CD14-positive monocyte (primary cell): ENCODE measurements around the gene TCF25. TPM values are rescaled to one million over a fixed set of nuclear protein-coding genes. Genes with fewer than 3 reads are reported as not detected.

ENCODE experiments used
- DNase-seq, 3 donors: peaks; one replicate each; pipeline ENCODE4 v3.0.0-alpha.2; 2011 to 2022
- H2AFZ ChIP-seq: 2 replicates; pipeline ENCODE4 v1.6.0; 2012; ENCODE audit warnings: mild to moderate bottlenecking, low read depth, low read length, inconsistent platforms; ENCODE audit not compliant: insufficient read depth, poor library complexity, severe bottlenecking
- H3K27ac ChIP-seq, 2 donors: 1 replicate in 1 of 2; 2 replicates in 1 of 2; pipeline ENCODE4 v1.5.1; 2012 to 2013; ENCODE audit warnings: low read length in 2 of 2, control low read depth in 1 of 2, inconsistent platforms in 1 of 2, low read depth in 1 of 2, mild to moderate bottlenecking in 1 of 2
- H3K27me3 ChIP-seq, 2 donors: one replicate each; pipeline versions ENCODE4 v1.6.0 to v1.6.1; 2011 to 2013; ENCODE audit warnings: low read length in 2 of 2; ENCODE audit not compliant: control insufficient read depth in 2 of 2, insufficient read depth in 2 of 2
- H3K36me3 ChIP-seq, 2 donors: replicated peaks in 1 of 2; 1 replicate in 1 of 2; 2 replicates in 1 of 2; pipeline versions ENCODE4 v1.5.1 to v1.6.1; 2012 to 2013; ENCODE audit warnings: low read length in 2 of 2, control low read depth in 1 of 2, inconsistent platforms in 1 of 2, mild to moderate bottlenecking in 1 of 2; ENCODE audit not compliant: insufficient read depth in 2 of 2, control insufficient read depth in 1 of 2
- H3K4me1 ChIP-seq, 2 donors: 1 replicate in 1 of 2; 2 replicates in 1 of 2; pipeline versions ENCODE4 v1.5.1 to v1.6.1; 2012 to 2013; ENCODE audit warnings: low read length in 2 of 2, control low read depth in 1 of 2, inconsistent platforms in 1 of 2, mild to moderate bottlenecking in 1 of 2, moderate library complexity in 1 of 2; ENCODE audit not compliant: insufficient read depth in 2 of 2, control insufficient read depth in 1 of 2
- H3K4me2 ChIP-seq: replicated peaks from 2 replicates; pipeline ENCODE3; 2012; ENCODE audit warnings: low read length, moderate library complexity, mild to moderate bottlenecking; ENCODE audit not compliant: poor library complexity, severe bottlenecking; ENCODE audit errors: extremely low read depth
- H3K4me3 ChIP-seq, 3 experiments: fragments of 200-600 bp in 1 of 3; sonication (generic) in 1 of 3; replicated peaks in 1 of 3; 1 replicate in 2 of 3; 2 replicates in 1 of 3; pipeline ENCODE4 v1.5.1; 2011 to 2013; ENCODE audit warnings: low read length in 3 of 3, mild to moderate bottlenecking in 3 of 3, control low read depth in 2 of 3, low read depth in 2 of 3, inconsistent platforms in 1 of 3, moderate library complexity in 1 of 3
- H3K79me2 ChIP-seq: 2 replicates; pipeline ENCODE4 v1.6.0; 2012; ENCODE audit warnings: mild to moderate bottlenecking, control low read depth, inconsistent platforms, low read length, moderate library complexity; ENCODE audit not compliant: insufficient read depth
- H3K9ac ChIP-seq: 2 replicates; pipeline ENCODE4 v1.6.0; 2017; ENCODE audit warnings: low read length, mild to moderate bottlenecking; ENCODE audit not compliant: insufficient read depth, poor library complexity, severe bottlenecking
- H3K9me3 ChIP-seq, 2 donors: replicated peaks in 1 of 2; 1 replicate in 1 of 2; 2 replicates in 1 of 2; pipeline versions ENCODE4 v1.5.1 to v1.6.1; 2012 to 2013; ENCODE audit warnings: low read length in 2 of 2, control low read depth in 1 of 2; ENCODE audit not compliant: control insufficient read depth in 1 of 2, insufficient read depth in 1 of 2
- H4K20me1 ChIP-seq: 2 replicates; pipeline ENCODE4 v1.6.0; 2012; ENCODE audit warnings: mild to moderate bottlenecking, low read length, control low read depth, moderate library complexity; ENCODE audit not compliant: insufficient read depth
- H3K27ac Mint-ChIP-seq, 7 donors: one replicate each; pipeline ENCODE4 v1.8.0; 2020; ENCODE audit warnings: mild to moderate bottlenecking in 7 of 7, mixed read lengths in 7 of 7, moderate library complexity in 6 of 7, inconsistent platforms in 2 of 7
- H3K27me3 Mint-ChIP-seq, 3 donors: one replicate each; pipeline ENCODE4 v1.8.0; 2021 to 2022; ENCODE audit warnings: low read depth in 3 of 3, mild to moderate bottlenecking in 3 of 3, mixed read lengths in 3 of 3, moderate library complexity in 3 of 3, inconsistent platforms in 1 of 3
- H3K36me3 Mint-ChIP-seq, 2 donors: one replicate each; pipeline ENCODE4 v1.8.0; 2020; ENCODE audit warnings: mixed read lengths in 2 of 2, inconsistent platforms in 1 of 2, mild to moderate bottlenecking in 1 of 2
- H3K4me1 Mint-ChIP-seq: one replicate; pipeline ENCODE4 v1.8.0; 2020; ENCODE audit warnings: mild to moderate bottlenecking, mixed read lengths
- H3K4me3 Mint-ChIP-seq, 2 donors: one replicate each; pipeline ENCODE4 v1.8.0; 2020; ENCODE audit warnings: mild to moderate bottlenecking in 2 of 2, mixed read lengths in 2 of 2, moderate library complexity in 1 of 2
- H3K9me3 Mint-ChIP-seq, 7 donors: one replicate each; pipeline ENCODE4 v1.8.0; 2020 to 2022; ENCODE audit warnings: mixed read lengths in 7 of 7, mild to moderate bottlenecking in 6 of 7, moderate library complexity in 6 of 7, inconsistent platforms in 2 of 7
- WGBS: methylation state at CpG from one replicate; pipeline ENCODE4 v1.1.5; 2013; ENCODE audit warnings: missing lambda C conversion rate; ENCODE audit not compliant: insufficient coverage; 5-methylcytosine and 5-hydroxymethylcytosine counted together
- intact Hi-C, 2 donors: fragments of 100-400 bp; cut with micrococcal nuclease; formaldehyde crosslinking; loops; one replicate each; pipeline versions ENCODE4 v1.15.0 to v1.15.1; 2023
- polyA plus RNA-seq, 3 donors: library from polyadenylated mRNA; depleted of rRNA in 1 of 3; unstranded in 2 of 3; stranded (reverse) in 1 of 3; fragments of 300-500 nt in 2 of 3; fragments of >200 nt in 1 of 3; fragmentation: Illumina TruSeq in 2 of 3; gene quantifications; 1 replicate in 2 of 3; 2 replicates in 1 of 3; pipeline ENCODE4 v1.2.3, GENCODE V29; 2012 to 2021
- TF ChIP-seq, protein P1 (sequence below): fragments of 200-600 bp; IDR thresholded peaks from one replicate; pipeline ENCODE4 v1.8.0; 2022; ENCODE audit warnings: antibody characterized with exemption, mild to moderate bottlenecking

TCF25 gene
- polyA plus RNA-seq, 3 donors = 98.0 to 231 (median 114) TPM

DNA sequence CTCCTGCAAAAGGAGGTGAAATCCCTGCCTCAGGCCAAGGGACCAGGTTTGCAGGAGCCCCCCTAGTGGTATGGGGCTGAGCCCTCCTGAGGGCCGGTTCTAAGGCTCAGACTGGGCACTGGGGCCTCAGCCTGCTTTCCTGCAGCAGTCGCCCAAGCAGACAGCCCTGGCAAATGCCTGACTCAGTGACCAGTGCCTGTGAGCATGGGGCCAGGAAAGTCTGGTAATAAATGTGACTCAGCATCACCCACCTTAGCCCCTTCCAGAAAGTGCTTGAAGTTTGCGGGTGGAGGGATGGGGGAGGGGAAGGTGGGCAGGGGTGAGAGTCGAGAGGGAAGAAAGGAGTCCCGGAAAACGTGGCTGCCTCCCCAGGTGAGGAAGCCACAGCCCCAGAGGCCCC, 47.3 kb downstream of the TCF25 start:
- Histone ChIP-seq H3K36me3 (no peaks in the 10 kb centered on the region), H3K4me3 (no peak overlapping the region), H3K79me2 (no peaks in the 10 kb centered on the region), H3K27ac (no peak overlapping the region), H3K9me3 (peaks cover 0 to 20% of the 10 kb centered on the region in 2 donors), H3K9ac (no peak overlapping the region), H2AFZ (no peak overlapping the region), H3K4me1 (peaks cover 34 to 52% of the 10 kb centered on the region in 2 donors), H3K4me2 (no peak overlapping the region), H3K27me3 (peaks cover 29 to 74% of the 10 kb centered on the region in 2 donors), H4K20me1 (peaks cover 23% of the 10 kb centered on the region)
- Mint-ChIP-seq H3K27ac (no peak overlapping the region), H3K27me3 (peaks cover 68 to 96% (median 72%) of the 10 kb centered on the region in 3 donors), H3K4me1 (peaks cover 34% of the 10 kb centered on the region), H3K9me3 (peaks cover 0 to 18% (median 7%) of the 10 kb centered on the region in 7 donors), H3K4me3 (peak overlapping the region in 1 of 2 donors; percentile 55), H3K36me3 (no peaks in the 10 kb centered on the region)
- no peak for DNase-seq
- 50% methylated on average over 2 of the region's 6 CpGs for WGBS
- intact Hi-C loops = no loop called here
- TF ChIP-seq, protein P1, sequence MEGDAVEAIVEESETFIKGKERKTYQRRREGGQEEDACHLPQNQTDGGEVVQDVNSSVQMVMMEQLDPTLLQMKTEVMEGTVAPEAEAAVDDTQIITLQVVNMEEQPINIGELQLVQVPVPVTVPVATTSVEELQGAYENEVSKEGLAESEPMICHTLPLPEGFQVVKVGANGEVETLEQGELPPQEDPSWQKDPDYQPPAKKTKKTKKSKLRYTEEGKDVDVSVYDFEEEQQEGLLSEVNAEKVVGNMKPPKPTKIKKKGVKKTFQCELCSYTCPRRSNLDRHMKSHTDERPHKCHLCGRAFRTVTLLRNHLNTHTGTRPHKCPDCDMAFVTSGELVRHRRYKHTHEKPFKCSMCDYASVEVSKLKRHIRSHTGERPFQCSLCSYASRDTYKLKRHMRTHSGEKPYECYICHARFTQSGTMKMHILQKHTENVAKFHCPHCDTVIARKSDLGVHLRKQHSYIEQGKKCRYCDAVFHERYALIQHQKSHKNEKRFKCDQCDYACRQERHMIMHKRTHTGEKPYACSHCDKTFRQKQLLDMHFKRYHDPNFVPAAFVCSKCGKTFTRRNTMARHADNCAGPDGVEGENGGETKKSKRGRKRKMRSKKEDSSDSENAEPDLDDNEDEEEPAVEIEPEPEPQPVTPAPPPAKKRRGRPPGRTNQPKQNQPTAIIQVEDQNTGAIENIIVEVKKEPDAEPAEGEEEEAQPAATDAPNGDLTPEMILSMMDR = no peak

DNA sequence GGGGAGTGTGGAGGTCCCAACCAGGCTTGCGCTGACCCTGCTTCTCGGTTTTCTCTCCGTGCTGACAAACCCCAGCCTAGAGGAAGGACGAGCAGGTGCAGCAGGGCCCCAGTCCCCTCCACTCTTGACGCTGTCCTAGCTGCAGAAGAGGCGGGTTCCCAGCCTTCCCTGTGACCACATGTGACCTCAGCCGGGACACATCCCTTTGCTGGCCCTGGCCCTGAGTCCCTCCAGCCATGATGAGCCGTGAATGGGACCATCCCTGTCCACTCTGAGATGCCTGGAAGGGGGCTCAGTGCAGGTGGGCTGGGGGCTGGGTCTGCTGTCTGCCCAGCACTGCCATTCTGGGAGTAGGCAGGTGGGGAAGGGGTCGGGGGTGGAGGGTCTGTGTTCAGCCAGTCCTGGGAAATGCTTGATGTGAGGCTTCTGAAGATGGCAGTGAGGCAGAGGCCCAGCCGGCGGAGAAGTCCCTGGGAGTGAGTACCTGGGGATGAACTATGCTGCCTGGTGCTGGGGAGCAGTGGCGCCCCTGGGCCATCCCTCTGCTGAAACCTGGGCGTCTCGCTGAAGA, 47.8 kb downstream of the TCF25 start:
- peak overlapping the region in 1 of 7 donors; percentile 35 for H3K27ac Mint-ChIP-seq
- Histone ChIP-seq H3K9me3 (peaks cover 0 to 20% of the 10 kb centered on the region in 2 donors), H2AFZ (no peak overlapping the region), H3K4me1 (peaks cover 38 to 57% of the 10 kb centered on the region in 2 donors), H3K27me3 (peaks cover 29 to 76% of the 10 kb centered on the region in 2 donors), H4K20me1 (peaks cover 26% of the 10 kb centered on the region), H3K36me3 (no peaks in the 10 kb centered on the region), H3K9ac (no peak overlapping the region), H3K27ac (no peak overlapping the region), H3K79me2 (no peaks in the 10 kb centered on the region), H3K4me3 (no peak overlapping the region), H3K4me2 (no peak overlapping the region)
- H3K4me3 Mint-ChIP-seq = peak overlapping the region in 1 of 2 donors; percentile 82
- H3K36me3 Mint-ChIP-seq = no peaks in the 10 kb centered on the region
- intact Hi-C loops = no loop called here
- peaks cover 0 to 18% (median 7%) of the 10 kb centered on the region in 7 donors for H3K9me3 Mint-ChIP-seq
- H3K27me3 Mint-ChIP-seq = peaks cover 67 to 94% (median 71%) of the 10 kb centered on the region in 3 donors
- H3K4me1 Mint-ChIP-seq = peaks cover 34% of the 10 kb centered on the region
- no peak for DNase-seq
- WGBS = 32% methylated on average over 11 of the region's 14 CpGs
- TF ChIP-seq, protein P1 = no peak
